Measurements from ENCODE around the gene SCYL1.

- no peak for TF ChIP-seq CTCF (IDR thresholded peaks at IDR 0.05)
- TF ChIP-seq EP300 (IDR thresholded peaks at IDR 0.05), result no peak
- TF ChIP-seq POLR2AphosphoS5 (IDR thresholded peaks at IDR 0.05), result no peak
These were observed 52.9 kb downstream of the SCYL1 start for GRCh38 chr11:65577756-65578109.
